GM23338 (cell line): ENCODE data around the gene MND1. TPM values are rescaled to one million over a fixed set of nuclear protein-coding genes. Genes with fewer than 3 reads are reported as not detected.

Source experiments
- ATAC-seq: fragments of 200-7000 bp; cut with Tn5 transposase; 3 replicates; pipeline ENCODE4 v1.9.1; 2020
- DNase-seq: peaks from one replicate; pipeline ENCODE4 v3.0.0-alpha.2; 2015; ENCODE audit warnings: low spot score
- H2AFZ ChIP-seq: fragments of 200-600 bp; sonication (generic); 2 replicates; pipeline ENCODE4 v1.8.0; 2016; ENCODE audit warnings: antibody characterized with exemption, mild to moderate bottlenecking, moderate library complexity
- H3F3A ChIP-seq: fragments of 200-600 bp; sonication (generic); replicated peaks from 2 replicates; pipeline ENCODE4 v1.8.0; 2017; ENCODE audit warnings: antibody characterized with exemption, mixed run types, low read depth
- H3K27ac ChIP-seq: fragments of 200-600 bp; sonication (generic); 2 replicates; pipeline ENCODE4 v1.6.1; 2016; ENCODE audit warnings: low read depth
- H3K27me3 ChIP-seq: fragments of 200-600 bp; sonication (generic); 2 replicates; pipeline ENCODE4 v1.8.0; 2016; ENCODE audit warnings: mild to moderate bottlenecking, mixed run types, moderate library complexity; ENCODE audit not compliant: insufficient read depth
- H3K36me3 ChIP-seq: fragments of 200-600 bp; sonication (generic); 2 replicates; pipeline ENCODE4 v1.8.0; 2016; ENCODE audit warnings: mild to moderate bottlenecking; ENCODE audit not compliant: insufficient read depth
- H3K4me1 ChIP-seq: fragments of 200-600 bp; sonication (generic); 2 replicates; pipeline ENCODE4 v1.8.0; 2016; ENCODE audit warnings: mild to moderate bottlenecking, moderate library complexity; ENCODE audit not compliant: insufficient read depth
- H3K4me2 ChIP-seq: fragments of 200-600 bp; sonication (generic); 2 replicates; pipeline ENCODE4 v1.7.1; 2017; ENCODE audit warnings: mixed run types
- H3K4me3 ChIP-seq: fragments of 200-600 bp; sonication (generic); 2 replicates; pipeline ENCODE4 v1.6.1; 2016; ENCODE audit warnings: mixed run types
- H3K79me2 ChIP-seq: fragments of 200-600 bp; sonication (generic); replicated peaks from 2 replicates; pipeline ENCODE4 v1.8.0; 2017; ENCODE audit warnings: mild to moderate bottlenecking; ENCODE audit not compliant: insufficient read depth
- H3K9me2 ChIP-seq: fragments of 200-600 bp; sonication (generic); 2 replicates; pipeline ENCODE4 v1.8.0; 2017; ENCODE audit not compliant: insufficient read depth
- H4K20me1 ChIP-seq: fragments of 200-600 bp; sonication (generic); replicated peaks from 2 replicates; pipeline ENCODE4 v1.8.0; 2017; ENCODE audit warnings: mild to moderate bottlenecking; ENCODE audit not compliant: insufficient read depth
- H3K27ac Mint-ChIP-seq: 2 replicates; pipeline ENCODE4 v1.8.0; 2020; ENCODE audit warnings: inconsistent platforms, mild to moderate bottlenecking, moderate library complexity, mixed read lengths
- H3K27me3 Mint-ChIP-seq: 3 replicates; pipeline ENCODE4 v1.8.0; 2022; ENCODE audit warnings: low read depth, mild to moderate bottlenecking, moderate library complexity, mixed read lengths, inconsistent platforms; ENCODE audit not compliant: insufficient read depth, poor library complexity
- H3K36me3 Mint-ChIP-seq: 3 replicates; pipeline ENCODE4 v1.8.0; 2021; ENCODE audit warnings: low read depth, mild to moderate bottlenecking, inconsistent platforms, moderate library complexity, mixed read lengths
- H3K4me1 Mint-ChIP-seq: 3 replicates; pipeline ENCODE4 v1.8.0; 2020; ENCODE audit warnings: mild to moderate bottlenecking, inconsistent platforms, mixed read lengths
- H3K4me3 Mint-ChIP-seq: 3 replicates; pipeline ENCODE4 v1.8.0; 2021; ENCODE audit warnings: moderate library complexity, mild to moderate bottlenecking, inconsistent platforms, mixed read lengths
- H3K9me3 Mint-ChIP-seq: 3 replicates; pipeline ENCODE4 v1.8.0; 2020; ENCODE audit warnings: moderate library complexity, mild to moderate bottlenecking, inconsistent platforms, mixed read lengths
- CREB1 ChIP-seq: fragments of 250-450 bp; sonication (Bioruptor Pico); IDR thresholded peaks from 2 replicates; pipeline ENCODE4 v1.5.0; 2020; ENCODE audit warnings: low read depth, mild to moderate bottlenecking, moderate library complexity
- EZH2 ChIP-seq: fragments of 200-600 bp; sonication (generic); IDR thresholded peaks from one replicate; pipeline ENCODE4 v1.8.0; 2017; ENCODE audit warnings: antibody characterized with exemption, mild to moderate bottlenecking, low read depth; ENCODE audit not compliant: unreplicated experiment
- EZH2phosphoT487 ChIP-seq: fragments of 200-600 bp; sonication (generic); IDR thresholded peaks from one replicate; pipeline ENCODE4 v1.8.1; 2018; ENCODE audit warnings: antibody characterized with exemption; ENCODE audit not compliant: unreplicated experiment
- JUNB ChIP-seq: IDR thresholded peaks from one replicate; pipeline ENCODE4 v1.6.1; 2016; ENCODE audit warnings: antibody characterized with exemption; ENCODE audit not compliant: unreplicated experiment
- NANOG ChIP-seq: IDR thresholded peaks from 2 replicates; pipeline ENCODE4 v1.6.1; 2016; ENCODE audit warnings: antibody characterized with exemption, borderline replicate concordance
- POLR2AphosphoS5 ChIP-seq: IDR thresholded peaks from 2 replicates; pipeline ENCODE4 v1.6.1; 2016; ENCODE audit warnings: antibody characterized with exemption, low read depth
- STAT1 ChIP-seq: IDR thresholded peaks from one replicate; pipeline ENCODE4 v1.6.1; 2016; ENCODE audit warnings: antibody characterized with exemption; ENCODE audit not compliant: unreplicated experiment
- ZNF331 ChIP-seq: fragments of 250-450 bp; sonication (Bioruptor Pico); IDR thresholded peaks from 2 replicates; pipeline ENCODE4 v1.5.0; 2020; ENCODE audit warnings: low read depth, mild to moderate bottlenecking, moderate library complexity
- polyA plus RNA-seq: library from polyadenylated mRNA; unstranded; fragments of >200 nt; fragmentation: Nextera tagmentation; extraction: Ambion mirVana; gene quantifications from 2 replicates; pipeline ENCODE4 v1.2.1, GENCODE V29; 2016
- total RNA-seq: library from RNA; depleted of rRNA; stranded (reverse); fragments of >200 nt; shearing (Covaris generic); gene quantifications from 2 replicates; pipeline ENCODE4 v1.2.3, GENCODE V29; 2014
- TF ChIP-seq, protein P1 (sequence below): fragments of 250-450 bp; sonication (Bioruptor Pico); IDR thresholded peaks from 2 replicates; pipeline ENCODE4 v1.5.0; 2020; ENCODE audit warnings: mild to moderate bottlenecking, moderate library complexity
- TF ChIP-seq, protein P2 (sequence below), 2 experiments: fragments of 200-600 bp in 1 of 2; sonication (generic) in 1 of 2; conservative IDR thresholded peaks; 2 replicates each; pipeline versions ENCODE4 v1.5.1 to v1.6.1; 2016 to 2017; ENCODE audit warnings: antibody characterized with exemption in 2 of 2, low read depth in 2 of 2, mild to moderate bottlenecking in 2 of 2, moderate library complexity in 1 of 2
- TF ChIP-seq, protein P3 (sequence below): IDR thresholded peaks from one replicate; pipeline ENCODE4 v1.6.1; 2018; ENCODE audit warnings: antibody characterized with exemption; ENCODE audit not compliant: unreplicated experiment

MND1 gene
- total and polyA plus RNA-seq, 2 experiments from 2014 or later: 22.5 to 63.5 TPM

DNA sequence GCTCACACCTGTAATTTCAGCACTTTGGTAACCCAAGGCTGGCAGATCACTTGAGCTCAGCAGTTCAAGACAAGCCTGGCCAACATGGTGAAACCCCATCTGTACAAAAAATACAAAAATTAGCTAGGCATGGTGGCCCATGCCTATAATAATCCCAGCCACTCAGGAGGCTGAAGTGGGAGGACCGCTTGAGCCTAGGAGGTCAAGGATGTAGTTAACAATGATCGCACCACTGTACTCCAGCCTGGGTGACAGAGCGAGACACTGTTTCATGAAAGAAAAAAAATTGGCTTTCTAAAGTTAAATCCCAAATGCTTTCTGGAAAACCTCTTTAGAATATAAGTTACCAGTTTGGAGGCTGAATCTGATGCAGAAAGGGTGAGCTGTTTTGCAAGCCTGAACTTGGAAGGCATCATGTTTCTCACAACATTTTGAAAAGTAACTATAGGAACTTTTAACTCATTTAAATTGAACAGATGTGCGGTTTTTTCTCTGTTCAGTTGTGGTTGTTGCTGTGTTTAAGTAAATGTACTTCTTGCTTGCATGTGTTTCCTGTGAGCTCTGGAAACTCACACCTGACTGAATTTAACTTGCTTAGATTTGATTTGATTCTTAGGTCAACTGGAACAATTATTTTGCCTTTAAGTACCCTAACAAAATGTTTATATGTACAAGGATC is 81.9 kb downstream of the MND1 start (continued):
- TF ChIP-seq, protein P1, sequence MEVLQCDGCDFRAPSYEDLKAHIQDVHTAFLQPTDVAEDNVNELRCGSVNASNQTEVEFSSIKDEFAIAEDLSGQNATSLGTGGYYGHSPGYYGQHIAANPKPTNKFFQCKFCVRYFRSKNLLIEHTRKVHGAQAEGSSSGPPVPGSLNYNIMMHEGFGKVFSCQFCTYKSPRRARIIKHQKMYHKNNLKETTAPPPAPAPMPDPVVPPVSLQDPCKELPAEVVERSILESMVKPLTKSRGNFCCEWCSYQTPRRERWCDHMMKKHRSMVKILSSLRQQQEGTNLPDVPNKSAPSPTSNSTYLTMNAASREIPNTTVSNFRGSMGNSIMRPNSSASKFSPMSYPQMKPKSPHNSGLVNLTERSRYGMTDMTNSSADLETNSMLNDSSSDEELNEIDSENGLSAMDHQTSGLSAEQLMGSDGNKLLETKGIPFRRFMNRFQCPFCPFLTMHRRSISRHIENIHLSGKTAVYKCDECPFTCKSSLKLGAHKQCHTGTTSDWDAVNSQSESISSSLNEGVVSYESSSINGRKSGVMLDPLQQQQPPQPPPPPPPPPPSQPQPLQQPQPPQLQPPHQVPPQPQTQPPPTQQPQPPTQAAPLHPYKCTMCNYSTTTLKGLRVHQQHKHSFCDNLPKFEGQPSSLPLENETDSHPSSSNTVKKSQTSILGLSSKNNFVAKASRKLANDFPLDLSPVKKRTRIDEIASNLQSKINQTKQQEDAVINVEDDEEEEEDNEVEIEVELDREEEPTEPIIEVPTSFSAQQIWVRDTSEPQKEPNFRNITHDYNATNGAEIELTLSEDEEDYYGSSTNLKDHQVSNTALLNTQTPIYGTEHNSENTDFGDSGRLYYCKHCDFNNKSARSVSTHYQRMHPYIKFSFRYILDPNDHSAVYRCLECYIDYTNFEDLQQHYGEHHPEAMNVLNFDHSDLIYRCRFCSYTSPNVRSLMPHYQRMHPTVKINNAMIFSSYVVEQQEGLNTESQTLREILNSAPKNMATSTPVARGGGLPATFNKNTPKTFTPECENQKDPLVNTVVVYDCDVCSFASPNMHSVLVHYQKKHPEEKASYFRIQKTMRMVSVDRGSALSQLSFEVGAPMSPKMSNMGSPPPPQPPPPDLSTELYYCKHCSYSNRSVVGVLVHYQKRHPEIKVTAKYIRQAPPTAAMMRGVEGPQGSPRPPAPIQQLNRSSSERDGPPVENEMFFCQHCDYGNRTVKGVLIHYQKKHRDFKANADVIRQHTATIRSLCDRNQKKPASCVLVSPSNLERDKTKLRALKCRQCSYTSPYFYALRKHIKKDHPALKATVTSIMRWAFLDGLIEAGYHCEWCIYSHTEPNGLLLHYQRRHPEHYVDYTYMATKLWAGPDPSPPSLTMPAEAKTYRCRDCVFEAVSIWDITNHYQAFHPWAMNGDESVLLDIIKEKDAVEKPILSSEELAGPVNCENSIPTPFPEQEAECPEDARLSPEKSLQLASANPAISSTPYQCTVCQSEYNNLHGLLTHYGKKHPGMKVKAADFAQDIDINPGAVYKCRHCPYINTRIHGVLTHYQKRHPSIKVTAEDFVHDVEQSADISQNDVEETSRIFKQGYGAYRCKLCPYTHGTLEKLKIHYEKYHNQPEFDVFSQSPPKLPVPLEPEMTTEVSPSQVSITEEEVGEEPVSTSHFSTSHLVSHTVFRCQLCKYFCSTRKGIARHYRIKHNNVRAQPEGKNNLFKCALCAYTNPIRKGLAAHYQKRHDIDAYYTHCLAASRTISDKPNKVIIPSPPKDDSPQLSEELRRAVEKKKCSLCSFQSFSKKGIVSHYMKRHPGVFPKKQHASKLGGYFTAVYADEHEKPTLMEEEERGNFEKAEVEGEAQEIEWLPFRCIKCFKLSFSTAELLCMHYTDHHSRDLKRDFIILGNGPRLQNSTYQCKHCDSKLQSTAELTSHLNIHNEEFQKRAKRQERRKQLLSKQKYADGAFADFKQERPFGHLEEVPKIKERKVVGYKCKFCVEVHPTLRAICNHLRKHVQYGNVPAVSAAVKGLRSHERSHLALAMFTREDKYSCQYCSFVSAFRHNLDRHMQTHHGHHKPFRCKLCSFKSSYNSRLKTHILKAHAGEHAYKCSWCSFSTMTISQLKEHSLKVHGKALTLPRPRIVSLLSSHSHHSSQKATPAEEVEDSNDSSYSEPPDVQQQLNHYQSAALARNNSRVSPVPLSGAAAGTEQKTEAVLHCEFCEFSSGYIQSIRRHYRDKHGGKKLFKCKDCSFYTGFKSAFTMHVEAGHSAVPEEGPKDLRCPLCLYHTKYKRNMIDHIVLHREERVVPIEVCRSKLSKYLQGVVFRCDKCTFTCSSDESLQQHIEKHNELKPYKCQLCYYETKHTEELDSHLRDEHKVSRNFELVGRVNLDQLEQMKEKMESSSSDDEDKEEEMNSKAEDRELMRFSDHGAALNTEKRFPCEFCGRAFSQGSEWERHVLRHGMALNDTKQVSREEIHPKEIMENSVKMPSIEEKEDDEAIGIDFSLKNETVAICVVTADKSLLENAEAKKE: no peak
- TF ChIP-seq POLR2AphosphoS5 (no peak), JUNB (no peak), STAT1 (no peak)

DNA sequence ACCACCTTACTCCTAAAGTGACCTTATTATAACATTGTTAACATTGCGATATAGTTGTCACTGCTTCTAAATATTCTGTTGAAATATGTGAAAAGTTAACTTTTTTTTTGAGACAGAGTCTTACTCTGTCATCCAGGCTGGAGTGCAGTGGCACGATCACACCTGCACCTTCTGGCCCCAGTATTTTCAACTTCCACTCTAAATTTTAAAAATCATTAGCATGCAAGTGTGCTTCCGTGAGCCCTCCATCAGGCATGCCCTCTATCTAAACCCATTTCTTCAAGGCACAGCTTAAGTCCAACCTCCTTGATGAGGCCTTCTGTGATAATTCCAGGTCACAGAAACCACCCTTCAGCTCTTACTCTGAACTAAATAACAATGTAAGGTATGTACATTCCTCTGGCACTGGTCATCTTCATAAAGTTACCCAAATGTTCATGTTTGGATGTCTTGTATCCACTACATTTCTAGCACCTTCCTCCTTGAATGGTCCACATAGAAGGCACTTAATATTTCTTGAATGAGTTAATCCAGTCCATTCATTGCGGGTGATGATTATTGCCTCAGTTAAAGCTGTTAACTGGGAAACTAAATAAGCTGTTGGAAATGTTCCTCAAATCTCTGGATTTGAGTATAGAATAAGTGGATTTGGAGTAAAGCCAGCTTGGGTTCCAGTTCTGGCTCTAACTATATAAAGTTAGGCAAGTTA is 83.0 kb downstream of the MND1 start:
- no peak for ATAC-seq
- peaks cover 1% of the 10 kb centered on the region for H3K27me3 Mint-ChIP-seq
- Histone ChIP-seq H3K4me2 (no peak overlapping the region), H3K27me3 (no peaks in the 10 kb centered on the region), H2AFZ (no peak overlapping the region), H3F3A (no peaks in the 10 kb centered on the region), H3K79me2 (no peaks in the 10 kb centered on the region), H3K4me3 (no peak overlapping the region), H4K20me1 (no peaks in the 10 kb centered on the region), H3K9me2 (no peaks in the 10 kb centered on the region), H3K27ac (no peak overlapping the region), H3K36me3 (no peaks in the 10 kb centered on the region), H3K4me1 (no peaks in the 10 kb centered on the region)
- no peak overlapping the region for H3K4me3 Mint-ChIP-seq
- H3K36me3 Mint-ChIP-seq: no peaks in the 10 kb centered on the region
- no peaks in the 10 kb centered on the region; the same call in 2 of the 3 replicates for H3K4me1 Mint-ChIP-seq
- H3K9me3 Mint-ChIP-seq: no peaks in the 10 kb centered on the region
- no peak overlapping the region for H3K27ac Mint-ChIP-seq
- no peak for DNase-seq
- TF ChIP-seq, protein P2, sequence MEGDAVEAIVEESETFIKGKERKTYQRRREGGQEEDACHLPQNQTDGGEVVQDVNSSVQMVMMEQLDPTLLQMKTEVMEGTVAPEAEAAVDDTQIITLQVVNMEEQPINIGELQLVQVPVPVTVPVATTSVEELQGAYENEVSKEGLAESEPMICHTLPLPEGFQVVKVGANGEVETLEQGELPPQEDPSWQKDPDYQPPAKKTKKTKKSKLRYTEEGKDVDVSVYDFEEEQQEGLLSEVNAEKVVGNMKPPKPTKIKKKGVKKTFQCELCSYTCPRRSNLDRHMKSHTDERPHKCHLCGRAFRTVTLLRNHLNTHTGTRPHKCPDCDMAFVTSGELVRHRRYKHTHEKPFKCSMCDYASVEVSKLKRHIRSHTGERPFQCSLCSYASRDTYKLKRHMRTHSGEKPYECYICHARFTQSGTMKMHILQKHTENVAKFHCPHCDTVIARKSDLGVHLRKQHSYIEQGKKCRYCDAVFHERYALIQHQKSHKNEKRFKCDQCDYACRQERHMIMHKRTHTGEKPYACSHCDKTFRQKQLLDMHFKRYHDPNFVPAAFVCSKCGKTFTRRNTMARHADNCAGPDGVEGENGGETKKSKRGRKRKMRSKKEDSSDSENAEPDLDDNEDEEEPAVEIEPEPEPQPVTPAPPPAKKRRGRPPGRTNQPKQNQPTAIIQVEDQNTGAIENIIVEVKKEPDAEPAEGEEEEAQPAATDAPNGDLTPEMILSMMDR (conservative IDR thresholded peaks at IDR 0.05; ENCODE audit: low read depth in 2 of 2): no peak
- no peak for TF ChIP-seq EZH2
- TF ChIP-seq ZNF331 (CRISPR knock-in tag): no peak
- no peak for TF ChIP-seq EZH2phosphoT487
- TF ChIP-seq CREB1 (CRISPR knock-in tag): no peak
- TF ChIP-seq STAT1: no peak
- no peak for TF ChIP-seq JUNB
- TF ChIP-seq NANOG: no peak
- TF ChIP-seq, protein P3, sequence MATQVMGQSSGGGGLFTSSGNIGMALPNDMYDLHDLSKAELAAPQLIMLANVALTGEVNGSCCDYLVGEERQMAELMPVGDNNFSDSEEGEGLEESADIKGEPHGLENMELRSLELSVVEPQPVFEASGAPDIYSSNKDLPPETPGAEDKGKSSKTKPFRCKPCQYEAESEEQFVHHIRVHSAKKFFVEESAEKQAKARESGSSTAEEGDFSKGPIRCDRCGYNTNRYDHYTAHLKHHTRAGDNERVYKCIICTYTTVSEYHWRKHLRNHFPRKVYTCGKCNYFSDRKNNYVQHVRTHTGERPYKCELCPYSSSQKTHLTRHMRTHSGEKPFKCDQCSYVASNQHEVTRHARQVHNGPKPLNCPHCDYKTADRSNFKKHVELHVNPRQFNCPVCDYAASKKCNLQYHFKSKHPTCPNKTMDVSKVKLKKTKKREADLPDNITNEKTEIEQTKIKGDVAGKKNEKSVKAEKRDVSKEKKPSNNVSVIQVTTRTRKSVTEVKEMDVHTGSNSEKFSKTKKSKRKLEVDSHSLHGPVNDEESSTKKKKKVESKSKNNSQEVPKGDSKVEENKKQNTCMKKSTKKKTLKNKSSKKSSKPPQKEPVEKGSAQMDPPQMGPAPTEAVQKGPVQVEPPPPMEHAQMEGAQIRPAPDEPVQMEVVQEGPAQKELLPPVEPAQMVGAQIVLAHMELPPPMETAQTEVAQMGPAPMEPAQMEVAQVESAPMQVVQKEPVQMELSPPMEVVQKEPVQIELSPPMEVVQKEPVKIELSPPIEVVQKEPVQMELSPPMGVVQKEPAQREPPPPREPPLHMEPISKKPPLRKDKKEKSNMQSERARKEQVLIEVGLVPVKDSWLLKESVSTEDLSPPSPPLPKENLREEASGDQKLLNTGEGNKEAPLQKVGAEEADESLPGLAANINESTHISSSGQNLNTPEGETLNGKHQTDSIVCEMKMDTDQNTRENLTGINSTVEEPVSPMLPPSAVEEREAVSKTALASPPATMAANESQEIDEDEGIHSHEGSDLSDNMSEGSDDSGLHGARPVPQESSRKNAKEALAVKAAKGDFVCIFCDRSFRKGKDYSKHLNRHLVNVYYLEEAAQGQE: no peak
